GM12892 (cell line): ENCODE results near the gene IP6K1.

Experiments used
- POLR2AphosphoS5 ChIP-seq: IDR thresholded peaks from 2 replicates; pipeline ENCODE4 v1.6.1; 2011; ENCODE audit warnings: low read depth, low read length, control low read depth
- TAF1 ChIP-seq: IDR thresholded peaks from 2 replicates; pipeline ENCODE4 v1.6.1; 2011; ENCODE audit warnings: low read depth, mild to moderate bottlenecking, control low read depth, low read length, borderline replicate concordance

DNA sequence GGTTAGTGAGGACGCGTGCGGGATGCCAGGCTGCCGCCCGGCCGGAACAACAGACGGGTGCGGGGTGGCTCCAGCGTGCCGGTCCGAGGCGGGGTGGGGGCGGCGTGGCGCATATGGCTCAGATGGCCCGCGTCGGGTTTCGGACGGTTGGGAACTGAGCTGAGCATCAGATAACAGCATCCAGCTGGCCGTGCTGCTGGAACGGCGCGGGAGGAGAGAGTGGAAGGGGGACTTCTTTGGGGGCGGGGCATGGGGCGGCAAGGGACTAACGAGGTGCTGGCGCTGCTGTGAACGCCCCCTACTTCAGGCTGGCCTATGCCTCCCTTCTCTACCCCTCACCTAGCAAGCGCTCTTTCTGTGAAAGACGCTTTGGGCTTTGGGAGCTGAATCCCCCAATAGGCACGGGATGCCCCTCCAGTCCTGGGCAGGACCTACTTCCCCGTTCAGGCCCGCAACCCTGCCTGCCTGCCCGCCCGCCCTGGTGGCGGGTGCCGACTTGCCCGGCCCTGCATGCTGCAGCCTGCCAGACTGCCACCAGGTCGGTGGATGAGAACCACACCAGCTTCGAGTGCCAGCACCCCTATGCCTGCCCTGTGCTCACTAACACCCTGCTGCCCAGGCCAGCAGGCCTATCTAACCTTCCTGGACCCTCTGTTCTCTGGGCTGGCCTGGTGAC is 17.3 kb upstream of the IP6K1 start:
- TF ChIP-seq POLR2AphosphoS5: no peak; the same call in 1 of the 2 replicates
- TF ChIP-seq TAF1: no peak
